ENCODE results near the gene FBXO31.
"Not testable (repeated sequence)": the region's sequence is repeated elsewhere in the genome, so short reads cannot be mapped to it uniquely, and the experiment has no call there.

Gene FBXO31

GRCh38 chr16:87360862-87361610, 22.5 kb downstream of the FBXO31 start:
- no peak for DNase-seq

GRCh38 chr16:87359121-87359520, 24.5 kb downstream of the FBXO31 start:
- DNase-seq = no peak

GRCh38 chr16:87358696-87359095, 24.9 kb downstream of the FBXO31 start:
- DNase-seq = no peak

- no peak for DNase-seq
Measured at GRCh38 chr16:87358250-87358649, 25.3 kb downstream of the FBXO31 start.

GRCh38 chr16:87356491-87356853, 27.1 kb downstream of the FBXO31 start:
- no peak for DNase-seq

GRCh38 chr16:87353613-87354012, 30.0 kb downstream of the FBXO31 start:
- DNase-seq = no peak

GRCh38 chr16:87352818-87353217, 30.8 kb downstream of the FBXO31 start:
- no peak for DNase-seq

- no peak for DNase-seq
Measured at GRCh38 chr16:87351320-87351698, 32.3 kb downstream of the FBXO31 start.

GRCh38 chr16:87350681-87351319, 32.8 kb downstream of the FBXO31 start:
- no peak for DNase-seq

GRCh38 chr16:87350031-87350430, 33.5 kb downstream of the FBXO31 start:
- DNase-seq = no peak

- DNase-seq = no peak
Measured at GRCh38 chr16:87348616-87349157, 34.9 kb downstream of the FBXO31 start.

GRCh38 chr16:87347932-87348615, 35.5 kb downstream of the FBXO31 start:
- no peak for DNase-seq

- no peak for DNase-seq
Measured at GRCh38 chr16:87346517-87347060, 37.0 kb downstream of the FBXO31 start.

- DNase-seq = no peak
Measured at GRCh38 chr16:87345726-87346424, 37.7 kb downstream of the FBXO31 start.

- peak; percentile 58 for DNase-seq
Measured at GRCh38 chr16:87344931-87345631, 38.5 kb downstream of the FBXO31 start.

GRCh38 chr16:87344165-87344930, 39.2 kb downstream of the FBXO31 start:
- DNase-seq = no peak

GRCh38 chr16:87343753-87344050, 39.9 kb downstream of the FBXO31 start:
- DNase-seq = no peak

- DNase-seq = no peak
Measured at GRCh38 chr16:87342978-87343752, 40.4 kb downstream of the FBXO31 start.

- DNase-seq = no peak
Measured at GRCh38 chr16:87342504-87342903, 41.1 kb downstream of the FBXO31 start.

- no peak for DNase-seq
Measured at GRCh38 chr16:87340198-87340597, 43.4 kb downstream of the FBXO31 start.

GRCh38 chr16:87339724-87340105, 43.9 kb downstream of the FBXO31 start:
- DNase-seq = not testable (repeated sequence)
